Stimulated activated effector memory CD8-positive, alpha-beta T cell treated with anti-CD3 and anti-CD28 coated beads, Interleukin-12 subunit alpha, Interleukin-12 subunit beta, amount 100 ng/mL, for 72 hours (primary cell): ENCODE measurements around the gene RABGAP1L.

ENCODE experiments used
- ATAC-seq: fragments of 150-1000 bp; cut with Tn5 transposase; 2 replicates; pipeline ENCODE4 v1.10.0; 2021
- DNase-seq, 2 donors: peaks; one replicate each; pipeline ENCODE4 v3.0.0; 2021 to 2022; ENCODE audit warnings: low spot score in 2 of 2
- H3K27ac Mint-ChIP-seq: one replicate; pipeline ENCODE4 v1.8.0; 2022; ENCODE audit warnings: mild to moderate bottlenecking, mixed read lengths
- H3K36me3 Mint-ChIP-seq: one replicate; pipeline ENCODE4 v1.8.0; 2022; ENCODE audit warnings: mild to moderate bottlenecking, mixed read lengths
- H3K4me1 Mint-ChIP-seq: one replicate; pipeline ENCODE4 v1.8.0; 2022; ENCODE audit warnings: mixed read lengths
- H3K4me3 Mint-ChIP-seq: one replicate; pipeline ENCODE4 v1.8.0; 2022; ENCODE audit warnings: mild to moderate bottlenecking, mixed read lengths
- H3K9me3 Mint-ChIP-seq: one replicate; pipeline ENCODE4 v1.8.0; 2022; ENCODE audit warnings: mixed read lengths

Gene RABGAP1L

DNA sequence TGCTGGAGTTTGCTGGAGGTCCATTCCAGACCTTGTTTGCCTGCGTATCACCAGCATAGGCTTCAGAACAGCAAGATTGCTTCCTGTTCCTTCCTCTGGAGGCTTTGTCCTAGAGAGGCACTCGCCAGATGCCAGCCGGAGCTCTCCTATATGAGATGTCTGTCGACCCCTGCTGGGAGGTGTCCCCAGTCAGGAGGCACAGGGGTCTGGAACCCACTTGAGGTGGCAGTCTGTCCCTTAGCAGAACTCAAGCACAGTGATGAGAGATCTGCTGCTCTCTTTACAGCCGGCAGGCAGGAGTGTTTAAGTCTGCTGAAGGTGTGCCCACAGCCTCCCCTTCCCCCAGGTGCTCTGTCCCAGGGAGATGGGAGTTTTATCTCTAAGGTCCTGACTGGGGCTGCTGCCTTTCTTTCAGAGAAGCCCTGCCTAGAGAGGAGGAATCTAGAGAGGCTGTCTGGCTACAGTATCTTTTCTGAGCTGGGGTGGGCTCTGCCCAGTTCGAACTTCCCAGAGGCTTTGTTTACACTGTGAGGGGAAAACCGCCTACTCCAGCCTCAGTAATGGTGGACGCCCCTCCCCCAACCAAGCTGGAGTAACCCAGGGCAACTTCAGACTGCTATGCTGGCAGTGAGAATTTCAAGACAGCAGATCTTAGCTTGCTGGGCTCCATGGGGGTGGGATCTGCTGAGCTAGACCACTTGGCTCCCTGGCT, 493.4 kb downstream of the RABGAP1L start:
- Mint-ChIP-seq H3K4me1 (peaks cover 24% of the 10 kb centered on the region), H3K36me3 (no peaks in the 10 kb centered on the region)
- ATAC-seq, result no peak

GRCh38 chr1:174654560-174654959, 495.2 kb downstream of the RABGAP1L start:
- ATAC-seq, result no peak
- Mint-ChIP-seq H3K4me1 (peaks cover 17% of the 10 kb centered on the region), H3K9me3 (peaks cover 12% of the 10 kb centered on the region), H3K4me3 (no peak overlapping the region), H3K27ac (no peak overlapping the region), H3K36me3 (no peaks in the 10 kb centered on the region)
- DNase-seq, result no peak

More for the DNA sequence above, 493.4 kb downstream of the RABGAP1L start:
- H3K9me3 Mint-ChIP-seq, result peaks cover 15% of the 10 kb centered on the region
- no peak for DNase-seq
- H3K27ac Mint-ChIP-seq, result no peak overlapping the region
- no peak overlapping the region for H3K4me3 Mint-ChIP-seq

GRCh38 chr1:174656409-174657059, 497.2 kb downstream of the RABGAP1L start:
- Mint-ChIP-seq H3K9me3 (peaks cover 11% of the 10 kb centered on the region), H3K36me3 (no peaks in the 10 kb centered on the region), H3K27ac (no peak overlapping the region), H3K4me1 (peaks cover 14% of the 10 kb centered on the region), H3K4me3 (no peak overlapping the region)
- DNase-seq (no peak), ATAC-seq (no peak)

GRCh38 chr1:174657411-174657810, 498.1 kb downstream of the RABGAP1L start:
- DNase-seq (no peak), ATAC-seq (no peak)
- H3K36me3 Mint-ChIP-seq, result no peaks in the 10 kb centered on the region
- peaks cover 7% of the 10 kb centered on the region for H3K9me3 Mint-ChIP-seq
- H3K4me1 Mint-ChIP-seq, result peaks cover 9% of the 10 kb centered on the region
- no peak overlapping the region for H3K27ac Mint-ChIP-seq
- no peak overlapping the region for H3K4me3 Mint-ChIP-seq

DNA sequence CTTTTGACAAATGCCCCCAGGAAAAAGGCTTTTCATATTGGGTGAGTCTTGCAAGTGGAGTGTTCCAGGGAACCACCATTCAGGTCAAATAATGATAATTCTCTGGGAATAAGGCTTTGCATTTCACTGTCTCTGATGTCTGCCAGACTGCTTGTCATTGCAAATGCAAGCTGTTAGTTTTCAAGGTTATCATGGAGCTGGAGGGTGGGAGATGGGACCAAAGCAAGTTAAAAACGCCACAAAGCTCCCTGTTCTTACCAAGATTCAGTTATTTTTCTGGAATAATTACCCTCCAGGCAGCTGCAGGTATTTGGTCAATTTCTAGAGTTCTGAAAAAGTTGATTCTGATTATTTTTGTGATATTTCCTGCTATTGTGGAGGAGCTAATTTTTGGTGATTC, 498.6 kb downstream of the RABGAP1L start:
- Mint-ChIP-seq H3K4me1 (peaks cover 6% of the 10 kb centered on the region), H3K36me3 (no peaks in the 10 kb centered on the region), H3K27ac (no peak overlapping the region), H3K4me3 (no peak overlapping the region), H3K9me3 (peaks cover 6% of the 10 kb centered on the region)
- no peak for DNase-seq
- no peak for ATAC-seq

DNA sequence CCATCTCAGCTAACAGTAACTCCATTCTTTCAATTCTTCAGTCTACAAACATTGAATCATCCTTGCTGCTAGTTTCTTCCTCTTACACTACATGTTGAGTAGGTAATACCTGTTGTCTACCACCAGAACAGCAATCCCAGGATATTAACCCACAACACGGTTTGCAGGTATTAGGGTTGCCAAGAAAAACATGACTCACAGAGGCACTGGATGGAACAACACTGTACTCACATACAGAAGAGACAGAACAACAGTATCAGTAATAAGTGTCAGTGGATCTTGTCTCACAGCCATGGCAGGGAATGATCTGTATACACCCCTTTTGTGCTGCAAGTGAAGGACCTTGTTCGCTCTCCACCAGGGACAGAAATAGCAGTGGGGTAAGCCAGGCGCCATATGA, 500.5 kb downstream of the RABGAP1L start:
- no peaks in the 10 kb centered on the region for H3K4me1 Mint-ChIP-seq
- ATAC-seq, result no peak
- H3K4me3 Mint-ChIP-seq, result no peak overlapping the region
- no peaks in the 10 kb centered on the region for H3K36me3 Mint-ChIP-seq
- H3K27ac Mint-ChIP-seq, result no peak overlapping the region
- peaks cover 6% of the 10 kb centered on the region for H3K9me3 Mint-ChIP-seq
- DNase-seq, result no peak

DNA sequence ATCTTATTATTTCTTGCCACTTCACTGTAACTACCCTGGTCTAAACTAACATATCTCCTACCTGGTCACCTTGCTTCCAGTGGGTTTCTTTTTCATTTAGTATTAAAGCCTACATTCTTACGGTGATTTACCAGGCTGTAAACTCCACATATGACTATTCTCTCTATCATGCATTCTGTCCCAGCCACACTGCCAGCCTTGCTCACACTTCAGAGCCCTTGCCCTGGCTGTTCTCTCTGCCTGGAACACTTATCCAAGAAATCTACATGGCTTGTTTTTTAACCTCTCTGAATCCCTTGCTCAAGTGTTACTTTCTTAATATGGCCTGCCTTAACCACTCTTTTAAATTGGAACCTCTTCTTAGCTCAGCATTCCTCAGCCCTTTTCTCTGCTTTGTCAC, 501.2 kb downstream of the RABGAP1L start:
- DNase-seq (no peak), ATAC-seq (no peak)
- Mint-ChIP-seq H3K9me3 (peaks cover 6% of the 10 kb centered on the region), H3K36me3 (no peaks in the 10 kb centered on the region), H3K27ac (no peak overlapping the region), H3K4me1 (no peaks in the 10 kb centered on the region), H3K4me3 (no peak overlapping the region)

DNA sequence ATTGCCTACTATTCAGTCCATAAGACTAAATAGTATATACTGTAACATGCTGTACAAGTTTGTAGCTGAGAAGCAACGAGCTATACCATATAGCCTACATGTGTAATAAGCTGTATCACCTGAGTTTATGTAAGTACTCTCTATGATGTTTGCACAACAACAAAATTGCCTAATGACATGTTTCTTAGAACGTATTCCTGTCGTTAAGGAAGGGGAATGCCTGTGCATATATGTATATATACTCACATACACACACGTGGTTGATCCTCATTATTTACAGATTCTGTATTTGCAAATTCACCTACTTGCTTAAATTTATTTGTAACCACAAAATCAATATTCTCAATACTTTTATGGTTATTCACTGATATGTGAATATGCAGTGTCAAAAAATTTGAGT, 504.0 kb downstream of the RABGAP1L start:
- Mint-ChIP-seq H3K4me3 (no peak overlapping the region), H3K4me1 (no peaks in the 10 kb centered on the region), H3K36me3 (no peaks in the 10 kb centered on the region), H3K9me3 (peaks cover 2% of the 10 kb centered on the region), H3K27ac (no peak overlapping the region)
- ATAC-seq (no peak), DNase-seq (no peak)

GRCh38 chr1:174666248-174666647, 506.9 kb downstream of the RABGAP1L start:
- Mint-ChIP-seq H3K36me3 (no peaks in the 10 kb centered on the region), H3K4me3 (no peak overlapping the region), H3K9me3 (peaks cover 10% of the 10 kb centered on the region), H3K27ac (no peak overlapping the region), H3K4me1 (no peaks in the 10 kb centered on the region)
- ATAC-seq (no peak), DNase-seq (no peak)

GRCh38 chr1:174671826-174672225, 512.5 kb downstream of the RABGAP1L start:
- peaks cover 13% of the 10 kb centered on the region for H3K9me3 Mint-ChIP-seq
- no peaks in the 10 kb centered on the region for H3K36me3 Mint-ChIP-seq
- H3K4me3 Mint-ChIP-seq, result no peak overlapping the region

DNA sequence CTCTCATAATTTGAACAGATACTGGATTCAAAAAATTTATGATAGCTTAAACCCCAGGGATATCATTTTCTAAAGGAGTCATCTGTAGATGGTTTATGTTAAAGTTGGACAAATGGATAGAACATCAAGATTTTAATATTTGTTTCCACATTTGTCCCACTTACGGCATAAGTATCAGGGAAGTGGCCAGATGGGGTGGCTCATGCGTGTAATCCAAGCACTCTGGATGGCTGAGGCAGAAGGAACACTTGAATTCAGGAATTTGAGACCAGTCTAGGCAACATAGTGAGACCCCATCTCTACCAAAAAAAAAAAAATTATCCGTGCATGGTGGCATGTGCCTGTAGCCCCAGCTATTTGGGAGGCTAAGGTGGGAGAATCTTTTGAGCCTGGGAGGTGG, 517.5 kb downstream of the RABGAP1L start:
- H3K9me3 Mint-ChIP-seq, result no peaks in the 10 kb centered on the region
- H3K4me1 Mint-ChIP-seq, result no peaks in the 10 kb centered on the region

More at GRCh38 chr1:174671826-174672225, 512.5 kb downstream of the RABGAP1L start:
- DNase-seq (no peak), ATAC-seq (no peak)
- no peak overlapping the region for H3K27ac Mint-ChIP-seq
- H3K4me1 Mint-ChIP-seq, result peaks cover 5% of the 10 kb centered on the region

DNA sequence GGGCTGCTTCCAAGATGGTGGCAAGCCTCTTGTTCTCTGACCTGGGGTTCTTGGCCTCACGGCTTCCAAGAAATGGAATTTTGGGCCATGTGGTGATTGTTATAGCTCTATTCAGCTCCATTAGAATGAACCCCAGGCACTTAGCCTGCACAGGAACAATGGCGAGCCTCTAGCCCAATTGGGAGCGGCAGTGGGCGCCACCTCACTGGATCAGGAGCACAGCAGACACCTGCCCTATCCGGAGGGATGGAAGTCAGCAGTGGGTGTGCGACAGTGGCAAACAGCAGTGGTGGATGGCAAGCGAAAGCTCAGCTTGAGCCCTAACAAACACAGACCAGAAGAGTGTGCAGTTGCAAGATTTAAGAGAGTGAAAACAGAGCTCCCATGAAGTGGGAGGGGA, 519.3 kb downstream of the RABGAP1L start:
- no peak for DNase-seq
- Mint-ChIP-seq H3K4me3 (no peak overlapping the region), H3K36me3 (peaks cover 1% of the 10 kb centered on the region), H3K9me3 (no peaks in the 10 kb centered on the region), H3K4me1 (no peaks in the 10 kb centered on the region), H3K27ac (no peak overlapping the region)
- no peak for ATAC-seq

More for the DNA sequence above, 517.5 kb downstream of the RABGAP1L start:
- no peak for DNase-seq
- H3K4me3 Mint-ChIP-seq, result no peak overlapping the region
- no peak overlapping the region for H3K27ac Mint-ChIP-seq
- no peaks in the 10 kb centered on the region for H3K36me3 Mint-ChIP-seq
- no peak for ATAC-seq

- peaks cover 6% of the 10 kb centered on the region for H3K36me3 Mint-ChIP-seq
- H3K4me3 Mint-ChIP-seq, result no peak overlapping the region
- H3K27ac Mint-ChIP-seq, result no peak overlapping the region
- ATAC-seq (no peak), DNase-seq (no peak)
- no peaks in the 10 kb centered on the region for H3K9me3 Mint-ChIP-seq
- no peaks in the 10 kb centered on the region for H3K4me1 Mint-ChIP-seq
These were observed 520.8 kb downstream of the RABGAP1L start for GRCh38 chr1:174680101-174680500.

GRCh38 chr1:174682419-174683008, 523.2 kb downstream of the RABGAP1L start:
- Mint-ChIP-seq H3K27ac (no peak overlapping the region), H3K36me3 (peaks cover 11% of the 10 kb centered on the region), H3K9me3 (no peaks in the 10 kb centered on the region), H3K4me1 (peaks cover 8% of the 10 kb centered on the region), H3K4me3 (no peak overlapping the region)
- ATAC-seq (no peak), DNase-seq (no peak)

DNA sequence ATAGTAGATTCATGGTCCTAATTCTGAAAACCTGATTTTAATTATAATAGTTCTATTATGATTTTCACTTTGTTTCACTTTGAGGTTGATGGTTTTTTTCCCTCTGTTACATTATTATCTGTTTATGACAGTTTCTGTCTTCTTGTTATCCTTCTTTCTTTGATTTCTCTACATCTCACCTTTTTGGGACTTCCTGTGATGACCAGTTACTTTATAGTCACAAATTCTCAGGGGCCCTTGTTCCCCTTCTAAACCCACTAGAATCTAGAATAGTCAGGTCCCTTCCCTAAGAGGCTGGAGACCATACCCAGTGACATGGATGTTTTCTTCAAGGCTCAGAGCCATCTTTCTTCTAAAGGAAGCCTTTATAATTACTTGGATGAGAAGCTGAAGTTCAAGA, 526.9 kb downstream of the RABGAP1L start:
- no peak overlapping the region for H3K4me3 Mint-ChIP-seq
- no peaks in the 10 kb centered on the region for H3K9me3 Mint-ChIP-seq
- no peak overlapping the region for H3K27ac Mint-ChIP-seq
- peaks cover 8% of the 10 kb centered on the region for H3K4me1 Mint-ChIP-seq
- ATAC-seq, result peak; percentile 57
- no peak for DNase-seq
- H3K36me3 Mint-ChIP-seq, result peaks cover 11% of the 10 kb centered on the region

GRCh38 chr1:174689524-174689923, 530.2 kb downstream of the RABGAP1L start:
- Mint-ChIP-seq H3K27ac (no peak overlapping the region), H3K4me1 (peaks cover 8% of the 10 kb centered on the region)
- DNase-seq, result no peak

More at GRCh38 chr1:174689524-174689923, 530.2 kb downstream of the RABGAP1L start:
- no peaks in the 10 kb centered on the region for H3K9me3 Mint-ChIP-seq
- ATAC-seq, result no peak
- H3K36me3 Mint-ChIP-seq, result peaks cover 6% of the 10 kb centered on the region
- H3K4me3 Mint-ChIP-seq, result no peak overlapping the region
